ENCODE results near the gene NOS1AP. TPM values are rescaled to one million over a fixed set of nuclear protein-coding genes. Genes with fewer than 3 reads are reported as not detected.

NOS1AP gene
- total and polyA plus RNA-seq, 2 experiments from 2014 or later, result 4.9 to 6.6 TPM

- Histone ChIP-seq H3K4me3 (no peak overlapping the region), H3K27me3 (no peaks in the 10 kb centered on the region), H3K36me3 (no peaks in the 10 kb centered on the region), H3K27ac (no peak overlapping the region), H3K9me3 (ENCODE audit: low read depth) (no peaks in the 10 kb centered on the region), H3K4me1 (ENCODE audit: low read depth) (peaks cover 54% of the 10 kb centered on the region)
- no peak for DNase-seq (ENCODE audit: low read depth in 1 of 2, low spot score in 1 of 2)
- TF ChIP-seq CTCF (IDR thresholded peaks at IDR 0.05; ENCODE audit: low read depth, low read length), result no peak
These were observed 150.0 kb downstream of the NOS1AP start for GRCh38 chr1:162219461-162219860.

- no peak overlapping the region for H3K4me3 ChIP-seq
- no peaks in the 10 kb centered on the region for H3K9me3 ChIP-seq (ENCODE audit: low read depth)
- H3K27me3 ChIP-seq, result no peaks in the 10 kb centered on the region
- no peak for TF ChIP-seq CTCF (IDR thresholded peaks at IDR 0.05; ENCODE audit: low read depth, low read length)
- peaks cover 55% of the 10 kb centered on the region for H3K4me1 ChIP-seq (ENCODE audit: low read depth)
- no peak for DNase-seq (ENCODE audit: low read depth in 1 of 2, low spot score in 1 of 2)
- H3K27ac ChIP-seq, result no peak overlapping the region
- no peaks in the 10 kb centered on the region for H3K36me3 ChIP-seq
These were observed 150.6 kb downstream of the NOS1AP start for GRCh38 chr1:162220009-162220539.

- no peaks in the 10 kb centered on the region for H3K9me3 ChIP-seq (ENCODE audit: low read depth)
- no peaks in the 10 kb centered on the region for H3K27me3 ChIP-seq
- H3K4me3 ChIP-seq, result no peak overlapping the region
- H3K27ac ChIP-seq, result no peak overlapping the region
- peaks cover 44% of the 10 kb centered on the region for H3K4me1 ChIP-seq (ENCODE audit: low read depth)
- no peaks in the 10 kb centered on the region for H3K36me3 ChIP-seq
- no peak for DNase-seq (ENCODE audit: low read depth in 1 of 2, low spot score in 1 of 2)
- no peak for TF ChIP-seq CTCF (IDR thresholded peaks at IDR 0.05; ENCODE audit: low read depth, low read length)
These were observed 152.5 kb downstream of the NOS1AP start for GRCh38 chr1:162222014-162222413.

GRCh38 chr1:162222730-162223129, 153.2 kb downstream of the NOS1AP start:
- H3K27me3 ChIP-seq, result no peaks in the 10 kb centered on the region
- H3K9me3 ChIP-seq (ENCODE audit: low read depth), result no peaks in the 10 kb centered on the region
- no peak for TF ChIP-seq CTCF (IDR thresholded peaks at IDR 0.05; ENCODE audit: low read depth, low read length)
- no peak overlapping the region for H3K4me3 ChIP-seq
- peaks cover 44% of the 10 kb centered on the region for H3K4me1 ChIP-seq (ENCODE audit: low read depth)
- H3K36me3 ChIP-seq, result no peaks in the 10 kb centered on the region
- no peak overlapping the region for H3K27ac ChIP-seq
- no peak for DNase-seq (ENCODE audit: low read depth in 1 of 2, low spot score in 1 of 2)

DNA sequence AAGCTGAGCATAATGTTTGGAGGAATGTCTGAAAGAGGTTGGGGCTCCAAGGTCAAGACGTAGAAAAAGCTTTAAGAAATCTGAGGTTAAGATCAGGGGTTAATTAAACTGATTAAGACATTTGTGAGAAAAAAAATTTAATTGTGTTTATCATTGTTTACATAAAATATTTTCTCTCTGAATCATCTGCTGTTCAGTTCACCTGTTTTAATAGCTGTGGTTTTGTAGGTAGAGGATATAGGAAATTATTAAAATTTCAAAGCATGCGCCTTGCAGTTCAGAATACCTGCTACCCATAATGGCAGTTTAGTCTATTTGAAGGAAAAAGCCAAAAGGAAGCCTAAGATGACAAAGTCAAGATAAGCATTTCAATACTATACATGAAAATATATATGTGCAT, 154.0 kb downstream of the NOS1AP start:
- Histone ChIP-seq H3K27me3 (no peaks in the 10 kb centered on the region), H3K27ac (no peak overlapping the region), H3K9me3 (ENCODE audit: low read depth) (no peaks in the 10 kb centered on the region), H3K4me3 (no peak overlapping the region), H3K4me1 (ENCODE audit: low read depth) (peaks cover 36% of the 10 kb centered on the region), H3K36me3 (no peaks in the 10 kb centered on the region)
- DNase-seq (ENCODE audit: low read depth in 1 of 2, low spot score in 1 of 2), result no peak
- TF ChIP-seq CTCF (IDR thresholded peaks at IDR 0.05; ENCODE audit: low read depth, low read length), result no peak

DNA sequence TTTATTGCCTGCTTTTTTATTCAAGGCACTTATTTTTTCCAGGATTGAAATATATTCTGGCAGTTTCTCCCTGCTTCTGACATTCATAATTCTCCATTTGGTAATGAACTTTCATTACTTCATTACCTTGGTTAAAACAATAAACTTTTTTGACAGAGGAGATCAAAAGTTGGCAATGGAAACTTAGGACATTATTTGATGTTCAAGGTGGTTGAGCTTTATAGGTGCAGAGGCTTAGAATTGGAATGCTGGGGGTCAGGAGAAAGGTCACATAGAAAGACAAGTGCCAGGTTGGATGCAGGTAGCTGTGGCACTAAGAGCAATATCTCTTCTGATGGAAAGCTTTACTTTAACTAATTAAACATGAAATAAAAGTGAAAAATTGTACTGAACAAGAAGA, 154.8 kb downstream of the NOS1AP start:
- Histone ChIP-seq H3K27ac (no peak overlapping the region), H3K36me3 (no peaks in the 10 kb centered on the region), H3K27me3 (no peaks in the 10 kb centered on the region), H3K9me3 (ENCODE audit: low read depth) (no peaks in the 10 kb centered on the region), H3K4me1 (ENCODE audit: low read depth) (peaks cover 28% of the 10 kb centered on the region), H3K4me3 (no peak overlapping the region)
- no peak for DNase-seq (ENCODE audit: low read depth in 1 of 2, low spot score in 1 of 2)
- no peak for TF ChIP-seq CTCF (IDR thresholded peaks at IDR 0.05; ENCODE audit: low read depth, low read length)
